GM19397 (cell line): ENCODE measurements around the gene POT1.

Experiments used
- ATAC-seq: cut with Tn5 transposase; IDR thresholded peaks from one replicate; pipeline ENCODE4 v1.9.1; 2021; ENCODE audit warnings: mild to moderate bottlenecking, moderate library complexity; ENCODE audit not compliant: unreplicated experiment

Gene POT1

DNA sequence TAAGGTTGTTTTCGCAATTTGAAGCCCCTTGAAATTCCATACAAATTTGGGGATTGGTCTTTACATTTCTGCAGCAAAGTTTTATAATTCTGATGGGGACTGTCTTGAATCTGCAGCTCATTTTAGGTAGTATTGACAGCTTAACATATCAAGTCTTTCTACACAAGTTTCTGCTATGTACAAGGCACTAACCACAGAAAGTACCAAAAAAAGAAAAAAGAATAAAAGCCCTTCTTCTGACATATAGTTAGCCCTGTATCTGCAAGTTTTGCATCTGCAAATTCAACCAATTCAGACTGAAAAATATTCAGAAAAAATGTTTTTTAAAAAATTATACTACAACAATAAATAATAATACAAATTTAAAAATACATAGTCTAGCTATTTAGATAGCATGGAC lies 15.3 kb downstream of the POT1 start:
- no peak for ATAC-seq

DNA sequence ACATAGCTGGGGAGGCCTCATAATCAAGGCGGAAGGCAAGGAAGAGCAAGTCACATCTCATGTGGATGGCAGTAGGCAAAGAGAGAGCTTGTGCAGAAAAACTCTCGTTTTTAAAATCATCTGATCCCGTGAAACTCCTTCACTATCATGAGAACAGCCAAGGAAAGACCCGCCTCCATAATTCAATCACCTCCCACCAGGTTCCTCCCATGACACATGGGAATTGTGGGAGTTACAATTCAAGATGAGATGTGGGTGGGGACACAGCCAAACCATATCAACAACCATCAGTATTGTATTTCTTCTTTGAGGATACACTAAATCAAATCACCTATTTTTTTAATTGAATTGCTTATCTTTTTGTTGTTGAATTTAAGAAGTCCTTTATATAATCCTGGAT lies 16.7 kb downstream of the POT1 start:
- no peak for ATAC-seq

DNA sequence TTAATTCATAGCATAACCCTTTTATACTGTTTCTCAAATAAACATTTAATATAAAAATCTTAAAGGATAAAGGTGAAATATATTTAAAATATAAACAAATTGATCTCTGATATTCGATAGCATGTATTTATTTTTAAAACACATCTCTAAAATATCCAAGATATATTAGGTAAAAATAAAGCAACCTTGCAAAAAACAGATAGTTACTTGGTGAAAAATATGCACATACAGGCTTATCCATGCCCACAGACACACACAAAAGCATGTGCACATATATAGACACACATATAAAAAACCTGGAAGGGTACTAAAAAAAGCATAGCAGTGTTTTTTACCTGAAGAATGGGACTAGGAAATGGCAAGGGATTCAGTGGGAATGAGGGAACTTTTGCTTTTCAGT lies 19.8 kb downstream of the POT1 start:
- no peak for ATAC-seq

DNA sequence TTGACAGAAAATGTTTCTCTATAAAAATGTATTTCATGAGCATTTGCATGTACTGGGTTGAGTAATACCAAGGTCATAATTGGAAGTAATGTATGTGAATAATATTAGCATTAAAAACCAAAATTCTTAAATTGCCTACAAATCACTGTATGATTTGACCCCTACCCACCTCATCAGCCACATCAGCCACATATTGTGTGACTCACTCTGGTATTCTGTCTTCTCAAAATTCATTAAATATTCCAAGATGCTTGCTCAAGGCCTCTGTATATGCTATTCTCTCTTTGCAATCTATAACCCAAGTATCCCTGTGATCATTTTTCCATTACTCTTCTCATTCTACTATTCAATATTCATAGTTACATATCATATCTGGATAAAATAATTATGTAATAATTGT lies 21.4 kb downstream of the POT1 start:
- ATAC-seq: no peak

DNA sequence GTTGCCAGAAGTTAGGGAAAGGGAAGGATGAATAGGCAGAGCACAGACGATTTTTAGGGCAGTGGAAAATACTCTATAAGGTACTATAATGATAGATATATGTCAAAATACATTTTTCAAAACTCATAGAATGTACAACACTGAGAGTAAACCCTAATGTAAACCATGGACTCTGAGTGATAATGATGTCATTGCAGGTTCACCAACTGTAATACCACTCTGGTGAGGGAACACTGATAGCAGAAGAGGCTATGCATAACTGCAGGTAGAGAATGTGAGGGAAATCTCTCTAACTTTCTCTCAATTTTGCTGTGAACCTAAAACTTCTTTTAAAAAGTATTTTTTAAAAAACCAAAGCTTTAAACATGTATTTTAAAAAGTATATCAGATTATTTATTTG lies 22.1 kb downstream of the POT1 start:
- no peak for ATAC-seq

DNA sequence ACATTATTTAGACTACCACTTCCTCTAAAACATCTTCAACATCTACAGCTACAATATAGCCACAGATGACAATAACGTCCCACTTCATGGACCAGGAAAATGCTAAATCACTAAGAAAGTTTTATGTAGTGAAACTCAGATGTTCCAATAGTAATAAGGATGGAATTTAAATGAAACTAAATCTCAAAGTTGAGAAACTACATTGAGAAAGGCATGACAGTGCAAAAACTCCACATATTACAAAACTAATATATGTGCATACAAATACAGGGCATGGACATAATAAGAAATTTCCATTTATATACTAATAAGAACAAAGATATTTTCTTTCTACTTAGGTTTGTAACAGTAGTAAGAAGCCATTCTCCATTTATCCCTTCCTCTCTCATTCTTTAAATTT lies 31.1 kb downstream of the POT1 start:
- no peak for ATAC-seq

DNA sequence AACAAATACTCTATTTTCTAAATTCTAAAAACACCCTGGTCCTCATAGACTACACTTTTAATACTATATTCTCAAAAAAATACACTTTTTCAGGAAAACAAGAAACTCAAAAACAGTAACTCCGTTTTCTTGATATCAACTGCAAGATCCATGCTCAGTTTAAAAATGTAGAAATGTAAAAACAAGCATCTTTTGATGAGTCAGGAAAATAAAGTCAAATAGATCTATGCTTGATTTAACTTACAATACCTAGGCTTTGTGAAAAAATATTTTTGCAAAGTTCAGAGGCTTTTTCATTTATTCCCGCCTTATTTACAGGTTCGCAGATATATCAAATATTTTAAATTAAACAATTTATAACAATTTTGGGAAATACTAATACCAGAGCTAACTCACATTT lies 33.6 kb downstream of the POT1 start:
- no peak for ATAC-seq

DNA sequence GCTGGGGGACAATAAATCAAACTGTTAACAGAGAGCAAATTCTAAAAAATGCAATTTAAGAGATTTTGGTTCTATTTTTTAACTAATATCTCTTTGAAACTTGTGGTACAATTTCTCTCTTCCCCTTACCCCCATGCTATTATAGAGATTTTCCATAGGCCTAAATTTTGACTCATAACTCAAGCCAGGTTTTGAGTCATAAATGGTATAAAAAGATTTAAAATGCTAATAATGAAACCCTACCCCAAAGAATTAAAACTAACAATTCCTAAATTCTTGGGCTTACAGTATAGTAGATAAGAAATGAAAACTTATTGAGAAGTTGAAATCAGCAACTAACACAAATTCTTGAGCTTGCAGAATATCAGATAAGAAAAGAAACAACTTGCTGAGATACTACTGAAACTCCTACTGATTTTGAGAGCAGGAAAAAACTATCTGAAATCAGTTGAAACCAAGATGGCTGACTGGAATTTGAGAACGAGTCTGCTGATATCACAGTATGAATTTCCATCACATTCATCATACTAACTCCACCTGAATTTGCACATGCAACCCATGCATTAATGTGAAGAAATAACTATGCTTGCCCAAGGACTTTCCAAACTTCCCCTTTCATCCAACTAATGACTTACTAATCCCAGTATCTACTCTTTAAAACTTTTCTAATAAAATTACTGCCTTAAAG lies 36.3 kb downstream of the POT1 start:
- ATAC-seq: no peak

DNA sequence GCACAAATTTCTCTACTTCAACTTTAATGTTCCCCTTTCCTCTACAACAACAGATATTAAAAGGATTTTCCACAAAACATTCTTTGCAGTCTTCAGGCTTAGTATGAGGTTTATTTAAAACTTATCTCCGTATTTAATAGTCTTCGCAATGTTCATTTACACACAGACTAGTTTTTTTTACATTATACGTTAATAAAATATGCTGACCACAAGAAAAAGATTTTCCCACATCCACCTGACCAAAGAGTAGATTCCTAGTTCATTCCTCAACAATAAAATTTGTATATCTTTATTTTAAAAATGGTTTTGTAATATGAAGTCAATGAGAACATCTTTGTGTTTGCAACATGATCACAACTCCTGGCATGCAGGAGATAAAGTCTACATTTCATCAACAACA lies 42.4 kb downstream of the POT1 start:
- no peak for ATAC-seq

DNA sequence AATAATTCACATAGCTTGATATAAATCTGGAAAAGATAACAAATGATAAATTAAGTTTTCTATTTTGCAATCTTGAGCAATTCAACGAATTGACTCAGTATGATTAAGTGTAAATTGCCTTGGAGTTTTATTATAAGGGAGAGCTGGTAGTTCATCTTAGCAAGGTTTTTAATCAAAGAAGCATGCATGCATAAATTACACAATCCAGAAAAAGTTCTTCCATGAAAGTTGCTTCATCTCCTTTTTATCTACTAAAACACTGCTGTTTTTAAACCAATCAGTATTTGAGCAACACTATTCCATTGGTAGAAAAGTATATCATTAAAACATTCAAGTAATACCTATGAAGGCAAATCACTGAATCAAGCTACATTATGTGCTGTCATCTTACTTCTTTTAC lies 47.6 kb downstream of the POT1 start:
- no peak for ATAC-seq

DNA sequence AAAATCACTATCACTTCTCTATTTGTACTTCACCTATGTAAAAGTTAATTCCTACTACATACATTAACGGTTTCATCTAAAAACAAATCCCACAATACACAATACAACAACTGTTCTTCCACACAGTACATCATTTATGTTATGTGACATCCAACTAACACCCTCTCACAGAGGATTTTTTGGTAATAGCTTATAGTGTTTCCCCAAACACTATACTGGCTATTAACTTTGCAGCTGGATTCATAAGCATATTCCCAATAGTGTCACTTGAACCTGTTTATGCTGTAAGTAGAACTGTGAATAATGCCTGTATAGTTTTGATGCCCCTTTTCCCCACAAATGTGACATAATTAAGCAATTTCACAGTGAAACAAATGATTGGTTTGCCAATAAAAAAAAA lies 49.9 kb downstream of the POT1 start:
- no peak for ATAC-seq

DNA sequence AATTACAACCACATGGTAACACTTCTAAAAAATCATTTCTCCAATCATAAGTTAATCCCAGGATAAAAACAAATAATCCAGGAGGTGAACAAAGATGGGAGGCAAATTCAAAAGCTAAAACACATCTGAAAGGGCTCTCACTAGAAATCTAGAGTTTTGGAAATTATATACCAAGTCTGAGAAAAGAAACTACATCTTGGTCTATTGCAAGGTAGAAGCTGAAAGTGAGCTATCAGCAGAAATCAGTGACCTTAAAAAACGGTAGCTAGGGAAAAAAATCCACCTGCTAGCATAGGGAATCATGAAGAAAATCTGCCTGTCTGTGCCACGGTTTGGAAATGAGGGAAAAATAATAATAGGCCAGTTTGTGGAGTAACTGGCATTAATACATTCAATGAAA lies 50.5 kb downstream of the POT1 start:
- ATAC-seq: no peak

DNA sequence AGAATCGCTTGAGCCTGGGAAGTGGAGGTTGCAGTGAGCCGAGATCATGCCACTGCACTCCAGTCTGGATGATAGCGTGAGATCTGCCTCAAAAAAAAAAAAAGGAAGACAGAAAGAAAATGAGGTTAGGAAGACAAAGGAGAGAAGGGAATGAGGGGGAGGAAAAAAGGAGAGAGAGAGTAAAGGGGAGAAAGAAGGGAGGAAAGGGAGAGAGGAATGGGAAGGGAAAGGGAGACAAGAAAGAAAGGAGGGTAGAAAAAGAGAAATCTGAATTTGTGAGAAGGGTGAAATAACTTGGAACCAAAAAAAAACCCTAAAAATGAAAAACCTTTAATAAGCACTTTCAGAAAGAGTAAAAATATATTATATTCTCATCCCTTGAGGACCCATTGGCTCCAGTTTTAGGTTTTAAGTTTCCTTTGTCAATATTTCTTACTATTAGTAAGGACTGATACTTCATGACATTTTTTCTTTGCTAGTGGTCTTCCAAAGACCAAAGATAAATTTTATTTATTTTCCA lies 54.9 kb downstream of the POT1 start:
- ATAC-seq: no peak

DNA sequence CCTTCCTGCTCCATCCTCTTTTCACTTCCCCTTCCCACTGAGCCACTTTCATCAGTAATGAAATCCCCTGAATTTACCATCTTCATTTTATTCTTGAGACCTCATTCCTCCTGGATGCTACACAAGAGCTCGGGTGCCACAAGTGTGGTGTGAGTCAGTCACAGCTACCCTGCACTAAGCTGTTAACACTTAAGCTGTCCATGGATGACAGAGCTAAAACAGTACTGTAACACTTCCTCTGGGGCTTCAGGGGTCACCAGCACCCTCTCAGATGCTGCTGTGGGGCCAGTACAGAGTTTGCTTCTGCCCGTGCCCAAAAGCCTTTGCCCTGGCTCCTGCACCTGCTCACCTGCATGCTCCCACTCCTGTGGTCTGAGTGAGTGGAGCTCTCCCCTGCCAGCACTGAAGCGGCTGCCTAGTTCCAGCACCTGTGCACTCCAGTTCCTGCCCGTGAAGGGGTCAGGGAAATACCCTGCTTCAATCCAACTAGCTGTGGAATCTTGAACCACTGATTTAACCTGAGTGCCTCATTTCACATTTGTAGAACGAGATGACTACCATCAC lies 71.9 kb downstream of the POT1 start:
- no peak for ATAC-seq

DNA sequence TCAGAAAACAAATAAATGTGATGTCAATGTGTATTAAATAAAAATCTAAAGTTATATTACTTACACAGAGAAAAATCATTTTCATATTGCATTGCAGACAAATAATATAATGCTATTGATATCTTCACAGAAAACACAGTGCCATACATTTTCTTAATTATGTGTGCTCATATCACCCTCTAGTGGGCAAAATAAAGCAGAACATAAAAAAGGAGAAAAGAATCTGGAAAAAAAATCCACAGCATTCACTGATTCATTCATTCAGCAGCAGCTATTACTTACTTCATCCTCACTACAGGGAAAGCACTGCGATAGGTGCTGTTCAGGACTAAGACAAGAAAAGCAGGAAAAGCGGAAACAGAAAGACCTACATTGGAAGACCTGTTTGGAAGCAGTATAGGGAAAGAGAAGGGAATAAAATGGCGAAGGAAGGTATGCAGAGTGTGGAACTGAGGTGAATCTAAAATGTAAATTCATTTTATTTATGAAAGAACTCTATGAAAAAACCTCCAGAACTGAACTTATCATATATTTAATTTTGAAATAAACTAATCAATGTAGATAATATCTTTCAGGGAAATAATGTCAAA lies 73.2 kb downstream of the POT1 start:
- ATAC-seq: no peak

DNA sequence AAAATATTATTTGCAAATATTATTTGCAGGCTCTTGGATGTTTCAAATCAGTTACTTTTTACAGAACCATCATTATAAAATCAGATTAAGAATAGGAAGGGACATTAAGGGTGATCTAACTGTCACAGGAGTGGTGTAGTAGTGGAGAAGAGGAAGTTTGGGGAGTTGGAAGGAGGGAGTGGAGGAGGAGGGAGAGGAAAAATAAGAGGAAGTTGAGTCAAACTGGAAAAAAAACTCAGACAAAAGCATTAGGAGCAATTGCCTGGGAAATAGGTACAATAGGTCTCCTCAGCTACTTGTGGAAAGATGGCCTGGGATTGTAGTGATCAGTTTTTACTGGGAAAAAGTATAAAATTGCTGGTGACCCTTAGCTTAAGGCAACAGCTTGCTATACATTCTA lies 86.3 kb downstream of the POT1 start:
- no peak for ATAC-seq

DNA sequence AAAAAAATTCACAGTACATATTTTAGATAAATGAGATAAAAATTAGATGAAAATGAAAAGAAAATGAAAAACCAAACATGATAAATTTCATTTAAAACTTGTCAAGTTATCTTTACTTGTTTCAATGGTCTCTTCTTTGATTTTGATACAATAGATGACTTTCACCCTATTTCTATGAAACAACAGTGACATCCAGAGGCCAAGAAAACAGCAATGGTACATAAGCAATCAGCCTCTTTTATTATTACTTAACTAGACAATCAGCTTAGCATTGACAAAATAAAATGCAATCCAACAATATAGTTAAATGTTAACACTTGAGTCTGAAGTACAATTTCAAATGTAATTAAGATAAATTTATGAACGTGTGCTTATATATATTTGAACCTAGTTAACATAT lies 89.2 kb downstream of the POT1 start:
- ATAC-seq: no peak

DNA sequence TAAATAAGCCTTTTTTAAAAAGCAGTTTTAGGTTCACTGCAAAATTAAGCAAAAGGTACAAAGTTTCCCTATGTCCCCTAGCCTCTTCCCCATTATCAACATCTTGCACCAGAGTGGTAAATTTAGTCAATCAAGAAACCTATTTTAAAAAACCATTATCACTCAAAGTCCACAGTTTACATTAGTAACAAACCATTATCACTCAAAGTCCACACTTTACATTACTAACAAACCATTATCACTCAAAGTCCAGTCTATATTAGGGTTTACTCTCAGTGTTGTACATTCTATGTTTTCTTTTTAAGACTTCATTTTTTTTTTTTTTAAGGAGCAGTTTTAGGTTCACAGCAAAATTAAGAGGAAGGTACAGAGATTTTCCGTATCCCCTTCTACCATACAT lies 89.9 kb downstream of the POT1 start:
- no peak for ATAC-seq

DNA sequence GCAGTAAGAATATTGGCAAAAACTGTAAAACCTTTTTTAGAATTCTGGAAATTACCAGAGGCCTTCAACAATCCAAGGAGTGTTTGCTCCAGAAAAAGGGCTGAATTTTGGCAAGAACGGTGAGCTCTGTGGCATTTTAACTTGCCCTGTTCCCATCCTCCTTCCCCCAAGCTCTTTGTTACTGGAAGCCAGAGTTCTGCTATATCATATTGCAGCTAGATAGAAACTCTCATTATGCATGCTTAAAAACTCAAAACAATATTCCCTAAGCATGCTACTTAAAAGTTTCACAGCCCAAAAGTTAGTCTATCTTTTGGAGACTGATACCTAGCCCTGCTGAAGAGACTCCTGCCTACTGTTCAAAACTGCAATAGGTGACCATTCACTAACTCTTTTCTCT lies 93.5 kb downstream of the POT1 start:
- ATAC-seq: no peak

DNA sequence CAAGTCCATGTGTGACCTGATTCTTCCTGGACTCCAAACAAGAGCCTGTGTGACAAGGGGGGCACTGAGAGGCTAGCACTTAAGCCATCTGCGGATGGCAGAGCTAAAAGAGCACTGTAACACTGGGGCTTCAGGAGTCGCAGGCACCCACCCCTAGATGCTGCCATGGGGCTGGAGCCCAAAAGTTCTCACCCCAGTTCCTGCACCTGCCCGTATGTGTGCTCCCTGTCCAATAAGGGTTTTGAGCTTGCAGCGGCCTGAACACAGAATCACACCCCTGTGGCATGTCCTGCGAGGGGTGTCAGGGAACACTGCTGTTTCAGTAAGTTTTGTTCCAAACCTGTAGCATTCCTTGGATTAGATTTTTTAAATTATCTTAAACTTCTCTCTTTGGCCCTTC lies 110.8 kb downstream of the POT1 start:
- ATAC-seq: no peak

DNA sequence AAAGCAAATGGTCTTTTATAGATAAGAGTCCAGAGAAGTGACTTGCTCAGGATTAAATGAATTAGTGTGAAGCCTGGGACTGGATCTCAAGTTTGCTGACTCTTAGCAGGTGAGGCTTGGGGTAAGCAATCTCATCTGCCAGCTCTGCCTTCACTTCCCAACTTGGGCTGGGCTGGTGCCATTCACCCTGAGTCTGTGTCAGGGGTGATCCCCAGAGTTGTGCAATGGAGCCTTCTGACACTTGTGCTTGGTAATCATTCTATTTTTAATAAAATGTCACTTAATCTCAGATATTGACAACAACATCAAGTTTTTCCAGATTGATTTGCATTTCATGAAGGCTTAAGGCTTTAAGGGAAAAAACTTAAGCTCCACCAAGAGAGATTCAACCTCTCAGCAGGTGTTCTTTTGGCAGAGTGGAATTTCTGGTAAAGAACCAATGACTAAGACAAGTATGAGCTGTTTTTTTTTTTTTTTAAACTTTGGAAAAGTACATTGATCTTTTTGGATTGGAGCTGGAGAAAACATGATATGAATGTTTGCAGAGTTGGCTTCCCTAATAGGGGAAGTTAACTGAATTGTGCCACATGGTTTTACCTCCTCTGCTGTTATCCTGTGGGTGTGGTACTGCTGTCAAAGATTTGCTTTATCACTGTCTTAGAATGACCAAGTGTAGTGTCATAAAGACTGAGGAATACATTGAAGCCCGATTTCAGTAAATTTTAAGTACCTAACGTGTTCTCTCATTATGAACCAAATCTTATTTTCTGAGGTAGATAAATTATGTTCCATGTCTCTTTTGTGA lies 115.4 kb downstream of the POT1 start:
- no peak for ATAC-seq

DNA sequence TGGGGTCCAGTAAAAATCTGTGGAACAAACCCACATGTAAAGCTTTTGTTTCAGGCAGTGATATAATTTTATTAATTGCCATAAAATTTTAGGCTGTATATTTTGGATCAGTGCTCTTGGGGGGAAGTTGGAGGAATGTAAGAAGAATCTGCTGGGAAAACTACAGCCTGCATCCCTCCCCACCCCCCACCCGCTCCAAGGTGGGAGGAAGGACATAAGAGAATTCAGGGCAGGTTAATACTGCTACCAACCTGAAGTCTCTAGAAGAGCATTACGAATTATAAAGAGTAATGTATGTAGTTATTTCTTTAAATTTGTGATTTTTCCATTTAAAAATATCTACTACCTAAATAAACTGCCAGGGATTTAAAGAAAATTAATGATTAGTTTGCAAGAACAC lies 116.9 kb downstream of the POT1 start:
- no peak for ATAC-seq
